HL-60/S4 (cell line): ENCODE results near the gene ATCAY.

ENCODE experiments used
- in situ Hi-C: fragments of 300-500 bp; cut with MboI; formaldehyde crosslinking; loops from 2 replicates; pipeline ENCODE4 v1.14.3; 2022; ENCODE audit warnings: low sequenced_read_pairs

ATCAY gene

GRCh38 chr19:3880471-3881271 lies at the start of gene ATCAY:
TSS of gene ATCAY (plus strand) at chr19:3880685. CDS start at chr19:3885768, 5,083 bp downstream.
- in situ Hi-C loops, result no loop called here

DNA sequence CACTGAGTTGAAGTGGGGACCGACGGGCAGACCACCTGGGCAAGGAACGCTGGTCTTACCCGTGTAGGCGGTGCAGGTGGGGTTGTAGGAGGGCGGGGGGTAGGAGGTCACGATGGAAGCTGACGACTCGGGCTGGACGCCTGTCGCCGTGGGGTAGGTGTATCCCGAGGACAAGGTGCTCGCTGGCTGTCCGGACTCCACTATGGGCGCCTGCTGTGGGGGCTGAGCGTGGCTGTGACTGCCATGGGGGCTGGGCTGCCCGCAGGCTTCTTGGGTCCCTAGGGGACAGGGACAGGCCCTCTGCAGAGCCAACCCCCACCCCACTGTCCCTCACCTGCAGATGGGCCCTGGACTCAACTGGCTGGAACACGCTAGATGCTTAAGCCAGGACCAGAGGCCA lies 48.9 kb upstream of the ATCAY start:
- in situ Hi-C loops, result no loop called here

DNA sequence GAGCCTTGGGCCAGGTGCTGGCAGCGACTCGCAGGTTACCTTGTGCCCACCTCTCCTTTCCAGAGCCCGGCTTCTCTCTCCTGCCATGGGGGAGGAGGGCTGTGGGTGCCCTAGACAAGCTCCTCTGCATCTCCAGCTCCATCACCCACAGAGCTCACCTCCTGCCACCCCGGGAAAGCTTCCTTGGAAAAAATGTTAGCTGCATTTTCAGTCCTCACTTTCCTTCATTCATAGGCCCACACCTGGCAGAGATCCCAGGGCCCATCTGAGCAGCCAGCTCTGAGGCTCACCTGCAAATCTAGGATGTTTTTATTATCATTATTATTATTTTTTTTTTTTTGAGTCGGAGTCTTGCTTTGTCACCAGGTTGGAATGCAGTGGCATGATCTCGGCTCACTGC lies 48.5 kb upstream of the ATCAY start:
- in situ Hi-C loops, result no loop called here

DNA sequence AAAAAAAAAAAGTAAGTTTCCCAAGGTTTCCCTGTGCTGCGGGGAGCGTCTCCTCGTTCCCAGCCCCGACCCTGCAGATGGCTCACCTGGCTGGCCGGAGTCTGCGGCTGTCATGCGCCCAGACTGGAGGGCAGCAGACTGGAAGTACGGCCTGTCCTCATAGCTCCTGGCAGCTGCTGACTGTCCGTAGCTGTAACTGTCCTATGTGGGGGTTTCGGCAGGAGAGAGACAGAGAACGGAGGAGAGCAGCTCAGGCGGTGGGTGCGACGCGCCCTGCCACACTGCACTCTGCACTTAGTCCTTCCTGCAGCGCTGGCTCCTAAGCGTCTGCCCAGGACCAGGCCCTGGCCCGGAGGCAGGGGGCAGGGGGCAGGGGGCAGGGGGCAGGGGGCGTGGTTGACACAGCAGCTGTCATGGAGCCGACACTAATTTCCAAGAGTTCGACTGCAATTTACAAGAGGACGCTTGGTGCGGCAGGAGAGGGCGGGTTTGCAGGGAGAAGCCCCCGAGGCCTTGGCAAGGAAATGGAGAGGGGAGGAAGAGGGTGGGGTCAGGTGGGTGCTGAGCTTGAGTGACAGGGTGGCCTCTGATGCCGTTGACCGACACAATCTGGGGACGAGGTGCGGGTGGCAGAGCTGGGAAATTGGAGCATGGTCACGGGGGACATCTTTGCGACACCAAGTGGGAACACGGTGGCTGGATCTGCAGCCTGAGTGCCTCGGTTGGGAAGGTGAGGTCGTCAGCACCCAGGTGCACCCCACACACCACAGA lies 46.7 kb upstream of the ATCAY start:
- in situ Hi-C loops, result no loop called here

GRCh38 chr19:3834349-3835054 lies 46.0 kb upstream of the ATCAY start:
- in situ Hi-C loops, result no loop called here

DNA sequence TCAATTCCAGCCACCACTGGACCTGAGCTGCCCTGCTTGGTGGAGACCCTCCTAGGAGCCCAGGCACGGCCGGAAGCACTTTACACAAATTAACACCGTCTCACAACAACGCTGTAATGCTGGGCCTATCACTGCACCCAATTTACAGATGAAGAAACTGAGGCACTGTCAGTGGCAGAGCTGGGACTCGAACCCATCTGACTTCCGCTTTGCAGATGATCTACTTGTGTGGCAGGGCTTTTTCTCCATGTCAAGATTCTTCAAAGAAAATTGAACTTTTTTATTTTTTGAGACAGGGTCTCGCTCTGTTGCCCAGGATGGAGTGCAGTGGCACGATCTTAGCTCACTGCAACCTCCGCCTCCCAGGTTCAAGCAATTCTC lies 45.4 kb upstream of the ATCAY start:
- in situ Hi-C loops, result no loop called here

- in situ Hi-C loops, result no loop called here
Observed at GRCh38 chr19:3836887-3837286, 43.6 kb upstream of the ATCAY start.

- in situ Hi-C loops, result no loop called here
Observed at GRCh38 chr19:3837332-3837731, 43.2 kb upstream of the ATCAY start.

GRCh38 chr19:3837922-3838321 lies 42.6 kb upstream of the ATCAY start:
- in situ Hi-C loops, result no loop called here

DNA sequence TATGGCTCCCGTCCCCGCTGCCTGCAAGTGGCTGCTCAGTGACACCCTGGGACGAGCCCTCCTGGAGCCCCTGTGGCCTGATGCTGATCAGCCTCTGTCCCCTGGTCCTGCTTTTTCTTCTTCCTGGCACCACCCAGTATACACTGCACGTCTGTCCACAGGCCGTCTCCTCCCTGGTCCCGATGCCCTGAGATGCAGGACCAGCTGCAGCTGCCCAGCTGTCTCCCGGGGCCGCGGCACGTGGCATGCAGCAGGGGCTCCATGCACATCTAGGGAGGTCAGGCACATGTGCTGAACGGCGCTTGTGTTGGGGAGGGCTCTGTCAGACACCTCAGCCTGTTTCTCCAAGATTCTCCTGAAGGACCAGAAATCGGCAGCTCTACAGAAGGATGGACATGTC lies 41.8 kb upstream of the ATCAY start:
- in situ Hi-C loops, result no loop called here

GRCh38 chr19:3839941-3840340 lies 40.5 kb upstream of the ATCAY start:
- in situ Hi-C loops, result loop anchor here (10.0 kb wide), 1 partner anchor 365 kb away; no protein-coding TSS in a partner anchor

- in situ Hi-C loops, result loop anchor here (10.0 kb wide), 1 partner anchor 364 kb away; no protein-coding TSS in a partner anchor
Observed at GRCh38 chr19:3840804-3841203, 39.7 kb upstream of the ATCAY start.

GRCh38 chr19:3842948-3843347 lies 37.5 kb upstream of the ATCAY start:
- in situ Hi-C loops, result loop anchor here (10.0 kb wide), 1 partner anchor 362 kb away; no protein-coding TSS in a partner anchor

DNA sequence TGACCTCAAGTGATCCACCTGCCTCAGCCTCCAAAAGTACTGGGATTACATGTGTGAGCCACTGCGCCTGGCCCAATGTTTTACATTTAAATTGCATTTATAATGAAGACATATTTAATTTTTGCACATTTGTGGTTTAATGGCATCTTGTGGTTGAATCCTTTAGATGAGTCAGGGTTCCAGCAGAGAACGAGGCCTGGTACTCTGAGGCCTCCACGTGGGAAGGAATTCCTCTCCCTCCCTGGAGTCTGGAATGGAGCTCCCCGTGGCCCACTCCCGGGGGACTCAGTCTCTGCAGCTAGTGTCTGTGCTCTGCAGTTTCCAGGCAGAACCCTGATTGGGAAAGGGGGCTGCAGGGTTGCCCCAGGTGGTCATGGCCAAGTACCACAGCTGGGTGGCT lies 35.9 kb upstream of the ATCAY start:
- in situ Hi-C loops, result loop anchor here (10.0 kb wide), 1 partner anchor 360 kb away; no protein-coding TSS in a partner anchor

- in situ Hi-C loops, result loop anchor here (10.0 kb wide), 1 partner anchor 356 kb away; no protein-coding TSS in a partner anchor
Observed at GRCh38 chr19:3849092-3849491, 31.4 kb upstream of the ATCAY start.

DNA sequence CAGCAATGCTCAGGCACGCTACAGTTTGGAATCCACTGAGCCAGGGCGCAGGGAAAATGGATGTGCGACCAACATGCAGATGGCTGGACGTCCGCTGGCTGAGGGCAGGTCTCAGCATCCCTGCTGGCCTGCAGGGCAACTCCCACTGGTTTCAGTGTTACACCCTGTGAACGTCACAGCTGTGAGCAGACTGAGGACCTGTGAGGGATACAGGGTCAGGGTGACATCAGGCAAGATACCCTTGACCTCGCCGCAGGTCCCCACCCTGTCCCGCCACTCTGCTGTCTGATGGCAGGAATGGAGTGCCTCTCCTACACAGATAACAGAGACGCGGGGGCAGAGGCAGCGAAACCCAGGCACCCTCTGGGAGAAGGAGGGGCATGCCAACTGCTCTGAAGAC lies 30.7 kb upstream of the ATCAY start:
- in situ Hi-C loops, result loop anchor here (10.0 kb wide), 1 partner anchor 355 kb away; no protein-coding TSS in a partner anchor

DNA sequence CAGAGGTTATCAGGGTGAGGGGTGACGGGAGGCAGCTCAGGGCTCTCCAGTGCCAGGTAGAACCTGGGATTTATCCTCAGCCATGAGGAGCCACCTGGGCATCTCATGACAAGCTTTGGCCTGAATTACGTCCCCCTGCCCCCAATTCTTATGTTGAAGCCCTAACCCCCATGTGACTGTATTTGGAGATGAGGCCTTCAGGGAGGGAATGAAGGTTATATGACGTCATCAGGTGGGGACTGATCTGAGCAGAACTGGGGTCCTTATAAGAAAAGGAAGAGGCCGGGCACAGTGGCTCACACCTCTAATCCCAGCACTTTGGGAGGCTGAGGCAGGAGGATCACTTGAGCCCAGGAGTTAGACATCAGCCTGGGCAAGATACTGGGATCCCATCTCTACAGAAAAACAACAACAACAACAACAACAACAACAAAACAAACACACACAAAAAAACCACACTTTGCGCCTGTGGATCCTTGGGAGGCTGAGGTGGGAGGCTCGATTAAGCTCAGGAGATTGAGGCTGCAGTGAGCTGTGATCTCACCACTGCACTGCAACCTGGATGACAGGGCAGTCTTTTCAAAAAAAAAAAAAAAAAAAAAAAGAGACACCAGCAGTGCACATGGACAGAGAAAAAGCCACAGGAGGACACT lies 30.0 kb upstream of the ATCAY start:
- in situ Hi-C loops, result no loop called here

GRCh38 chr19:3851254-3852176 lies 29.0 kb upstream of the ATCAY start:
- in situ Hi-C loops, result no loop called here

DNA sequence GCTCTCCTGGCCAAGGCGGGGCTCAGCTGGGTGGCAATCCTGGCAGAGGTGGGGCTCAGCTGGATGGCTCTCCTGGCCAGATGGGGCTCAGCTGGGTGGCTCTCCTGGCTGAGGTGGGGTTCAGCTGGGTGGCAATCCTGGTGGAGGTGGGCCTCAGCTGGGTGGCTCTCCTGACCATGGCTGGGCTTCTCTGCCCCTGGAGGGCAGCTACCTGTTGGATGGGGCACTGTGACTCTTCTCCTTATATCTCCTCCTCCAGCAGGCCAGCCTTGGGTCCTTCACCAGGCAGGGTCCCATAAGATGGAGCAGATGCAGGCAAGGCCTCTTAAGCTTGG lies 28.3 kb upstream of the ATCAY start:
- in situ Hi-C loops, result no loop called here
